Measurements from ENCODE around the gene RERE. TPM values are rescaled to one million over a fixed set of nuclear protein-coding genes. Genes with fewer than 3 reads are reported as not detected.

The RERE gene
- total RNA-seq, 1 experiment from 2014 or later, result 161 TPM

DNA sequence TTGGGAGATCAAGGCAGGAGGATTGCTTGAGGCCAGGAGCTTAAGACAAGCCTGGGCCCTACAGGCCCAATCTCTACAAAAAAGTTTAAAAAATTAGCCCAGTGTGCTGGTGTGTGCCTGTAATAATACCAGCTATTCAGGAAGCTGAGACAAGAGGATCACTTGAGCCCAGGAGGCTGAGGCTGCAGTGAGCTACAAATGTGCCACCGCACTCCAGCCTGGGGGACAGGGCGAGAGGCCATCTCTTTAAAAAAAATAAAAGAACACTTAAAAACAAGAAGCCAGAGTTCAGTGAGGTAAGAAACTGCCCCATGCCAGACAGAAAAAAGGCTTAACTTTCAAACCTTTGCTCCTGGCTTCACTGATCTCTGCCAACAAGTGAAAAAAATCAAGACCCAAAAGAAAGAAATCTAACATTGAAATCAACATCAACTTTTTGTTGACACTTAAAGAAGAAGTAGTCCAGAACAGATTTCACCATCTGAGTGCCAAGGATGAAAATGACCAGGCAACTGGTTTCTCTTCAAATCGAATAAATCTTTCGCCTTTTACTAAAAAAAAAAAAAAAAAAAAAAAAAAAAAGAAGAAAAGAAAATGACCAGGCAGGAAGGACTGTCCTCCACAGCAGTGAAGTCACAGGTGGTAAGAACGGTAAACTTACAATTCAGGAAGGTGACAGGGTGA, 448.3 kb downstream of the RERE start (continued):
- TF ChIP-seq, protein P1, sequence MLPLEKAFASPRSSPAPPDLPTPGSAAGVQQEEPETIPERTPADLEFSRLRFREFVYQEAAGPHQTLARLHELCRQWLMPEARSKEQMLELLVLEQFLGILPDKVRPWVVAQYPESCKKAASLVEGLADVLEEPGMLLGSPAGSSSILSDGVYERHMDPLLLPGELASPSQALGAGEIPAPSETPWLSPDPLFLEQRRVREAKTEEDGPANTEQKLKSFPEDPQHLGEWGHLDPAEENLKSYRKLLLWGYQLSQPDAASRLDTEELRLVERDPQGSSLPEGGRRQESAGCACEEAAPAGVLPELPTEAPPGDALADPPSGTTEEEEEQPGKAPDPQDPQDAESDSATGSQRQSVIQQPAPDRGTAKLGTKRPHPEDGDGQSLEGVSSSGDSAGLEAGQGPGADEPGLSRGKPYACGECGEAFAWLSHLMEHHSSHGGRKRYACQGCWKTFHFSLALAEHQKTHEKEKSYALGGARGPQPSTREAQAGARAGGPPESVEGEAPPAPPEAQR (CRISPR knock-in tag; IDR thresholded peaks at IDR 0.05), result no peak
- TF ChIP-seq CTCF (IDR thresholded peaks at IDR 0.05) (no peak), ZNF263 (CRISPR knock-in tag; IDR thresholded peaks at IDR 0.05; ENCODE audit: low read depth) (no peak), ZNF671 (CRISPR knock-in tag; IDR thresholded peaks at IDR 0.05) (no peak)

- Mint-ChIP-seq H3K9me3 (no peaks in the 10 kb centered on the region), H3K36me3 (peaks cover 28% of the 10 kb centered on the region), H3K4me3 (no peak overlapping the region), H3K27ac (peak overlapping the region; percentile 87), H3K27me3 (ENCODE audit: low read depth) (no peaks in the 10 kb centered on the region), H3K4me1 (peaks cover 58% of the 10 kb centered on the region)
- POLR2A ChIA-PET, result interaction anchor here (0.5 kb wide), 1 partner anchor 129 kb away, joined by 3 read pairs; no protein-coding TSS in a partner anchor
- no peak for ATAC-seq
- DNase-seq (ENCODE audit: low spot score), result no peak
- CTCF ChIA-PET, result interaction anchor here (0.7 to 2.1 kb wide), 12 partner anchors 9 to 743 kb away, joined by 3 to 11 read pairs (median 4); no protein-coding TSS in a partner anchor
- TF ChIP-seq CREB1 (CRISPR knock-in tag; IDR thresholded peaks at IDR 0.05) (no peak), ZNF232 (CRISPR knock-in tag; IDR thresholded peaks at IDR 0.05) (no peak), MAX (CRISPR knock-in tag; IDR thresholded peaks at IDR 0.05) (no peak), ETV6 (CRISPR knock-in tag; IDR thresholded peaks at IDR 0.05) (no peak), JUN (CRISPR knock-in tag; IDR thresholded peaks at IDR 0.05) (no peak), AR (CRISPR knock-in tag; IDR thresholded peaks at IDR 0.05) (no peak), SOX15 (CRISPR knock-in tag; IDR thresholded peaks at IDR 0.05) (no peak), TP53 (CRISPR knock-in tag; IDR thresholded peaks at IDR 0.05) (no peak), ATF1 (CRISPR knock-in tag; IDR thresholded peaks at IDR 0.05) (no peak), ZNF671 (CRISPR knock-in tag; IDR thresholded peaks at IDR 0.05) (no peak), ZNF263 (CRISPR knock-in tag; IDR thresholded peaks at IDR 0.05; ENCODE audit: low read depth) (no peak), MYBL2 (CRISPR knock-in tag; IDR thresholded peaks at IDR 0.05) (no peak), ERG (CRISPR knock-in tag; IDR thresholded peaks at IDR 0.05) (no peak), ZBTB21 (CRISPR knock-in tag; IDR thresholded peaks at IDR 0.05; ENCODE audit: borderline replicate concordance) (no peak)
- TF ChIP-seq, protein P2, sequence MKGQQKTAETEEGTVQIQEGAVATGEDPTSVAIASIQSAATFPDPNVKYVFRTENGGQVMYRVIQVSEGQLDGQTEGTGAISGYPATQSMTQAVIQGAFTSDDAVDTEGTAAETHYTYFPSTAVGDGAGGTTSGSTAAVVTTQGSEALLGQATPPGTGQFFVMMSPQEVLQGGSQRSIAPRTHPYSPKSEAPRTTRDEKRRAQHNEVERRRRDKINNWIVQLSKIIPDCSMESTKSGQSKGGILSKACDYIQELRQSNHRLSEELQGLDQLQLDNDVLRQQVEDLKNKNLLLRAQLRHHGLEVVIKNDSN (CRISPR knock-in tag; IDR thresholded peaks at IDR 0.05), result no peak
- TF ChIP-seq, protein P1 (CRISPR knock-in tag; IDR thresholded peaks at IDR 0.05), result no peak
- TF ChIP-seq, protein P3, sequence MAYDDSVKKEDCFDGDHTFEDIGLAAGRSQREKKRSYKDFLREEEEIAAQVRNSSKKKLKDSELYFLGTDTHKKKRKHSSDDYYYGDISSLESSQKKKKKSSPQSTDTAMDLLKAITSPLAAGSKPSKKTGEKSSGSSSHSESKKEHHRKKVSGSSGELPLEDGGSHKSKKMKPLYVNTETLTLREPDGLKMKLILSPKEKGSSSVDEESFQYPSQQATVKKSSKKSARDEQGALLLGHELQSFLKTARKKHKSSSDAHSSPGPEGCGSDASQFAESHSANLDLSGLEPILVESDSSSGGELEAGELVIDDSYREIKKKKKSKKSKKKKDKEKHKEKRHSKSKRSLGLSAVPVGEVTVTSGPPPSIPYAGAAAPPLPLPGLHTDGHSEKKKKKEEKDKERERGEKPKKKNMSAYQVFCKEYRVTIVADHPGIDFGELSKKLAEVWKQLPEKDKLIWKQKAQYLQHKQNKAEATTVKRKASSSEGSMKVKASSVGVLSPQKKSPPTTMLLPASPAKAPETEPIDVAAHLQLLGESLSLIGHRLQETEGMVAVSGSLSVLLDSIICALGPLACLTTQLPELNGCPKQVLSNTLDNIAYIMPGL (CRISPR knock-in tag; IDR thresholded peaks at IDR 0.05), result no peak
- TF ChIP-seq, protein P4, sequence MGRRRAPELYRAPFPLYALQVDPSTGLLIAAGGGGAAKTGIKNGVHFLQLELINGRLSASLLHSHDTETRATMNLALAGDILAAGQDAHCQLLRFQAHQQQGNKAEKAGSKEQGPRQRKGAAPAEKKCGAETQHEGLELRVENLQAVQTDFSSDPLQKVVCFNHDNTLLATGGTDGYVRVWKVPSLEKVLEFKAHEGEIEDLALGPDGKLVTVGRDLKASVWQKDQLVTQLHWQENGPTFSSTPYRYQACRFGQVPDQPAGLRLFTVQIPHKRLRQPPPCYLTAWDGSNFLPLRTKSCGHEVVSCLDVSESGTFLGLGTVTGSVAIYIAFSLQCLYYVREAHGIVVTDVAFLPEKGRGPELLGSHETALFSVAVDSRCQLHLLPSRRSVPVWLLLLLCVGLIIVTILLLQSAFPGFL (CRISPR knock-in tag; IDR thresholded peaks at IDR 0.05; ENCODE audit: borderline replicate concordance), result no peak
Observed at GRCh38 chr1:8367571-8368194, 449.8 kb downstream of the RERE start.

Measured in WTC11 (cell line).